ENCODE measurements around the gene XRCC4. TPM values are rescaled to one million over a fixed set of nuclear protein-coding genes. Genes with fewer than 3 reads are reported as not detected.

Gene XRCC4
- total RNA-seq, 1 donor from 2014 or later: 15.5 TPM

GRCh38 chr5:83397658-83398057 is 320.3 kb downstream of the XRCC4 start:
- H3K4me1 Mint-ChIP-seq (ENCODE audit: low read depth, unreplicated experiment): peaks cover 4% of the 10 kb centered on the region
- Histone ChIP-seq H3K4me2 (ENCODE audit: low read length) (no peak overlapping the region), H2AFZ (ENCODE audit: low read depth, low read length) (no peak overlapping the region), H3K27ac (ENCODE audit: low read depth, low read length) (no peak overlapping the region), H3K4me3 (ENCODE audit: insufficient read depth, low read depth, low read length) (no peak overlapping the region), H3K79me2 (ENCODE audit: insufficient read depth, low read length) (no peaks in the 10 kb centered on the region), H4K20me1 (ENCODE audit: insufficient read depth, low read length) (no peaks in the 10 kb centered on the region), H3K9ac (ENCODE audit: low read length) (no peak overlapping the region), H3K36me3 (ENCODE audit: insufficient read depth, low read length) (no peaks in the 10 kb centered on the region), H3K9me3 (ENCODE audit: insufficient read depth, low read depth, low read length) (no peaks in the 10 kb centered on the region), H3K4me1 (ENCODE audit: insufficient read depth, low read length) (no peaks in the 10 kb centered on the region), H3K27me3 (ENCODE audit: insufficient read depth, low read length) (no peaks in the 10 kb centered on the region)
- FAIRE-seq: no peak
- no peaks in the 10 kb centered on the region for H3K27me3 Mint-ChIP-seq (ENCODE audit: low read depth, unreplicated experiment)
- H3K9me3 Mint-ChIP-seq (ENCODE audit: unreplicated experiment): no peaks in the 10 kb centered on the region
- H3K27ac Mint-ChIP-seq (ENCODE audit: unreplicated experiment): no peak overlapping the region
- DNase-seq (ENCODE audit: low read depth): no peak
- no peaks in the 10 kb centered on the region for H3K36me3 Mint-ChIP-seq (ENCODE audit: low read depth, unreplicated experiment)
- H3K4me3 Mint-ChIP-seq (ENCODE audit: unreplicated experiment): no peak overlapping the region
- no peak for TF ChIP-seq CTCF (IDR thresholded peaks at IDR 0.05; ENCODE audit: insufficient read depth, low read depth, low read length)
- TF ChIP-seq EZH2 (IDR thresholded peaks at IDR 0.05; ENCODE audit: insufficient read depth, low read length): no peak

- no peaks in the 10 kb centered on the region for H3K36me3 Mint-ChIP-seq (ENCODE audit: low read depth, unreplicated experiment)
- TF ChIP-seq CTCF (IDR thresholded peaks at IDR 0.05; ENCODE audit: insufficient read depth, low read depth, low read length): no peak
- no peak for TF ChIP-seq EZH2 (IDR thresholded peaks at IDR 0.05; ENCODE audit: insufficient read depth, low read length)
- H3K9me3 Mint-ChIP-seq (ENCODE audit: unreplicated experiment): no peaks in the 10 kb centered on the region
- H3K27ac Mint-ChIP-seq (ENCODE audit: unreplicated experiment): no peak overlapping the region
- Histone ChIP-seq H3K9ac (ENCODE audit: low read length) (no peak overlapping the region), H3K27ac (ENCODE audit: low read depth, low read length) (no peak overlapping the region), H3K4me1 (ENCODE audit: insufficient read depth, low read length) (no peaks in the 10 kb centered on the region), H3K36me3 (ENCODE audit: insufficient read depth, low read length) (no peaks in the 10 kb centered on the region), H4K20me1 (ENCODE audit: insufficient read depth, low read length) (no peaks in the 10 kb centered on the region), H3K79me2 (ENCODE audit: insufficient read depth, low read length) (no peaks in the 10 kb centered on the region), H3K4me2 (ENCODE audit: low read length) (no peak overlapping the region), H3K9me3 (ENCODE audit: insufficient read depth, low read depth, low read length) (no peaks in the 10 kb centered on the region), H3K4me3 (ENCODE audit: insufficient read depth, low read depth, low read length) (no peak overlapping the region), H2AFZ (ENCODE audit: low read depth, low read length) (no peak overlapping the region), H3K27me3 (ENCODE audit: insufficient read depth, low read length) (no peaks in the 10 kb centered on the region)
- DNase-seq (ENCODE audit: low read depth) (no peak), FAIRE-seq (no peak)
- no peak overlapping the region for H3K4me3 Mint-ChIP-seq (ENCODE audit: unreplicated experiment)
- no peaks in the 10 kb centered on the region for H3K27me3 Mint-ChIP-seq (ENCODE audit: low read depth, unreplicated experiment)
- H3K4me1 Mint-ChIP-seq (ENCODE audit: low read depth, unreplicated experiment): peaks cover 4% of the 10 kb centered on the region
These were observed 322.9 kb downstream of the XRCC4 start for GRCh38 chr5:83400241-83400640.

- Mint-ChIP-seq H3K4me1 (ENCODE audit: low read depth, unreplicated experiment) (peaks cover 4% of the 10 kb centered on the region), H3K4me3 (ENCODE audit: unreplicated experiment) (no peak overlapping the region), H3K36me3 (ENCODE audit: low read depth, unreplicated experiment) (no peaks in the 10 kb centered on the region), H3K9me3 (ENCODE audit: unreplicated experiment) (no peaks in the 10 kb centered on the region), H3K27me3 (ENCODE audit: low read depth, unreplicated experiment) (no peaks in the 10 kb centered on the region), H3K27ac (ENCODE audit: unreplicated experiment) (no peak overlapping the region)
- no peak for FAIRE-seq
- Histone ChIP-seq H3K4me3 (ENCODE audit: insufficient read depth, low read depth, low read length) (no peak overlapping the region), H2AFZ (ENCODE audit: low read depth, low read length) (no peak overlapping the region), H3K9me3 (ENCODE audit: insufficient read depth, low read depth, low read length) (no peaks in the 10 kb centered on the region), H3K79me2 (ENCODE audit: insufficient read depth, low read length) (no peaks in the 10 kb centered on the region), H3K36me3 (ENCODE audit: insufficient read depth, low read length) (no peaks in the 10 kb centered on the region), H3K4me2 (ENCODE audit: low read length) (no peak overlapping the region), H3K9ac (ENCODE audit: low read length) (no peak overlapping the region), H3K4me1 (ENCODE audit: insufficient read depth, low read length) (no peaks in the 10 kb centered on the region), H4K20me1 (ENCODE audit: insufficient read depth, low read length) (no peaks in the 10 kb centered on the region), H3K27me3 (ENCODE audit: insufficient read depth, low read length) (no peaks in the 10 kb centered on the region), H3K27ac (ENCODE audit: low read depth, low read length) (no peak overlapping the region)
- TF ChIP-seq EZH2 (IDR thresholded peaks at IDR 0.05; ENCODE audit: insufficient read depth, low read length) (no peak), CTCF (IDR thresholded peaks at IDR 0.05; ENCODE audit: insufficient read depth, low read depth, low read length) (no peak)
- DNase-seq (ENCODE audit: low read depth): no peak
These were observed 323.4 kb downstream of the XRCC4 start for GRCh38 chr5:83400701-83401100.

Measured in astrocyte (in vitro differentiated cells and primary cell).